ENCODE data around the gene IFNGR1. TPM values are rescaled to one million over a fixed set of nuclear protein-coding genes. Genes with fewer than 3 reads are reported as not detected.

The IFNGR1 gene
- total RNA-seq, 2 donors from 2014 or later = 71.4 to 72.7 TPM

GRCh38 chr6:137163732-137164318, 55.4 kb downstream of the IFNGR1 start:
- DNase-seq (ENCODE audit: low spot score) = no peak
- intact Hi-C loops (cut with DNase I) = no loop called here

- DNase-seq (ENCODE audit: low spot score) = no peak
- intact Hi-C loops (cut with DNase I) = no loop called here
Measured at GRCh38 chr6:137162692-137163306, 56.4 kb downstream of the IFNGR1 start.

- intact Hi-C loops (cut with DNase I) = no loop called here
- no peak for DNase-seq (ENCODE audit: low spot score)
Measured at GRCh38 chr6:137161949-137162348, 57.2 kb downstream of the IFNGR1 start.

- intact Hi-C loops (cut with DNase I) = no loop called here
- no peak for DNase-seq (ENCODE audit: low spot score)
Measured at GRCh38 chr6:137160763-137161162, 58.4 kb downstream of the IFNGR1 start.

GRCh38 chr6:137159912-137160311, 59.3 kb downstream of the IFNGR1 start:
- no peak for DNase-seq (ENCODE audit: low spot score)
- intact Hi-C loops (cut with DNase I) = no loop called here

GRCh38 chr6:137157601-137158000, 61.6 kb downstream of the IFNGR1 start:
- intact Hi-C loops (cut with DNase I) = no loop called here
- no peak for DNase-seq (ENCODE audit: low spot score)

GRCh38 chr6:137156650-137157049, 62.5 kb downstream of the IFNGR1 start:
- intact Hi-C loops (cut with DNase I) = no loop called here
- DNase-seq (ENCODE audit: low spot score) = no peak

- intact Hi-C loops (cut with DNase I) = loop anchor here in 1 of 2 donors (2.0 kb wide), 1 partner anchor 77 kb away; no protein-coding TSS in a partner anchor
- DNase-seq (ENCODE audit: low spot score) = no peak
Measured at GRCh38 chr6:137155830-137156229, 63.4 kb downstream of the IFNGR1 start.

- DNase-seq (ENCODE audit: low spot score) = no peak
- intact Hi-C loops (cut with DNase I) = no loop called here
Measured at GRCh38 chr6:137150072-137150471, 69.1 kb downstream of the IFNGR1 start.

GRCh38 chr6:137149035-137149393, 70.2 kb downstream of the IFNGR1 start:
- intact Hi-C loops (cut with DNase I) = no loop called here
- DNase-seq (ENCODE audit: low spot score) = no peak

- intact Hi-C loops (cut with DNase I) = no loop called here
- no peak for DNase-seq (ENCODE audit: low spot score)
Measured at GRCh38 chr6:137148306-137149034, 70.7 kb downstream of the IFNGR1 start.

Other genes starting within 250 kb of the IFNGR1 start
- under 1 TPM; 0.19 to 0.60 TPM for gene IL20RA, start 174.4 kb downstream of the IFNGR1 start, total RNA-seq
- gene IL22RA2, start 45.7 kb downstream of the IFNGR1 start, total RNA-seq = not detected